NCI-H2227 treated with DMSO at 0.1 percent for 48 hours (cell line): ENCODE results near the gene PAX6.
"Not testable (repeated sequence)": the region's sequence is repeated elsewhere in the genome, so short reads cannot be mapped to it uniquely, and the experiment has no call there.

Experiments
- DNase-seq: peaks from one replicate; lab custom pipeline; 2025; lab: John Stamatoyannopoulos, UW

Gene PAX6

DNA sequence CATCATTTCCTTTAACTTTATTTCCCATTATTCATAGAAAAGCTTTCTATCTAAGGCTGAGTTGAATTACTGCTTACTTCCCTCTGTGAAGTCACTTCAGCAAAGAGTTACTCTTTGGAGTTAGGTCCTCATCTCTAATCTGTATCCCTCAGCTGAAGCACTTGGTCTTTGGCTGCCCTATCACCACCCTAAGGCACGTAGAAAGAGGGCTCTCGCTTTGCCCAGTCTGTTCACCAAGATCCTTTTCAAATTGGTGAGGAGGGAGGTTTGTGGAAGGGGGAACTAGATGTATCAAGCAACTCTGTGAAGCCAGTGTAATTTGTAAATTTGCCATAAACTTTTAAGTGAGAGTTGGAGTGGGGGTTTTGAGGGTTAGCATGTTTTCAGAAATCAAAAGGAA is 43.4 kb downstream of the PAX6 start:
- DNase-seq, result no peak

DNA sequence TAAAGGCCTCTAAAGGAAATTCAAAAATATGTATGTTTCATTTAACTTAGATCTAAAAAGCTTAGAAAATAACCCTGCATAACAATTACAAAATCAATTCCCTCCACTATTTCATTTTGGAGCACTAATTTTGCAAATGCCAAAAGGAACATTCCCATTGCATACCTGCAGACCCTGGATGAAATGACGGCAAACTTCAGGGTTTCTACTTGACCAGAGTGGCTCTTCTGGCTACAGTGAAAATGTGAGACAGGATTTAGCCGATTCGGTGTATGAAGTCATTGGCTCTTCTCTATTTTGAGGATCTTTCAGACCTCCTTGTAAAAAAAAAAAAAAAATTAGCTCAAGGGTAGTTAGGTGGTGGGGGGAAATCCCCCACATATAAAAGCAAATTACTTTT is 44.1 kb downstream of the PAX6 start:
- DNase-seq, result no peak

DNA sequence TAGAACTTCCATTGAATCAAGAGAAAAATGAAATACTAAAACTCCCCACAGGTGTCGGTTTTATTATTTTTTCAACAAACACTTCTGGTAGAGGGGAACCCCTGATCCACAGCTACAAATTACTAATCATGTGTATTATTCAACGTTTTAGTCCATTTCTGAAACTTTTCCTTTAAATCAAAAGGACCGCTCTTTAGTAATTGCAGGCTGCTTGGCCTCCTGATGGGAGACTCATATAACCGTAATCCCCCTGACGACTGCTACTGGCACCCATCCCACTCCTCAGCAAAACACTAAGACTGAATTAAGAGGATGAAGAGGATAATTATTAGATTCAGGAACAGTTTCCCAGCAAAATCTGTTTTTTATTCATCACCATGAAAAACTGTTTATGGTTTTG is 46.4 kb downstream of the PAX6 start:
- peak; percentile 91 for DNase-seq

DNA sequence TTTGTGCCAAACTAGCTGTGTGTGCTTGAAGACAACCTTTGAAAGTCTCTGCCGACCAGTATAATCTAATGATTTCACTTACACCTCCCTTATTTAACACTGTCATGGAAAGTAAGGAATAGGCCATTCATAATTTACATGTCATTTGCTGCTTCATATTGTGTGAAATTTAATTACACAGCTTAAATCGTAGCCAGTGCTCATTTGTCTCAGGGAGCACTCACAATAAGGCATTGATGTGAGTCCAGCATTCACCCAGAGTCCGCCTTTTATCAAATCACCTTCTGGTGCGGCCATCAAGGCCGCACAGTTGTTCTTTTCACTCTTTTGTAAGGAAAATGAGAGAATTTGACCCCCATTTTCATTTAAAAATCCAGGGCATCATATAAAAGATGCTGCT is 46.9 kb downstream of the PAX6 start:
- DNase-seq, result no peak

DNA sequence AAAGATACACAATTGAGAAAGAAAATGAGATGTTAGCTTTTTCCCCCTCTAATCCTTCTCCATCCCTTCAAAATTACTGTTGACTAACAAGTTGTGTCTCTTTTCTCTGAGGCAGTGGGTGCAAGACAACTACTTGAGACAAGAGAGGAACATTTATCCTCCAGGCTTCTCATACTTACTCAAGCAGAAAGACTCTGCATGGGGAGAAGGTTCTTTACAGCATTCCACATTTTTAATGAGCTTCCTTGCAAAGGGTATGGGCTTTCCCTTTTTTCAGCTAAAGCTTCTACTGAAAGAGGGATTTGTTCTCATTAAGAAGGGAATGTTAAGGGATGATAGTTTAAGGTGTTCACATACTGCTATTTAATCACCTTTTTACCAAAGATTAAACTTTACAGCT is 47.8 kb downstream of the PAX6 start:
- DNase-seq, result no peak

DNA sequence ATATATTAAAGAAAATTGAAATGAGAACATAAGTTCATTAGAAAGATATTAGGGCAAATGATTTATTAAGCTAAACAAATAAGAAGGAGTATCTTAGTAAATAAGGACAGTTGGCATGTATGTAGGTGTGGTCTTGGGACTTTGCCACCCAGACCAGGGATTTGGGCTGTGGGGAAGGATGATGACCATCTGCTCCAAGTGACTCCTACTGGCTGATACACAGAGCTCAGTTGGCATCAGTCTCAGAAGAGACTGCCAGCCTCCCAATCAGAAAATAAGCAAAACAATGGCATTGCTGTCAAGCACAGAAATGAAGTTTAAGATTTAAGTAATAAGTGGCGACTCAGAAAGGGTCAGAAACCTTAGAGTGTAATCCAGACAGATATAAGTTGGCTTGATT is 49.5 kb downstream of the PAX6 start:
- no peak for DNase-seq

DNA sequence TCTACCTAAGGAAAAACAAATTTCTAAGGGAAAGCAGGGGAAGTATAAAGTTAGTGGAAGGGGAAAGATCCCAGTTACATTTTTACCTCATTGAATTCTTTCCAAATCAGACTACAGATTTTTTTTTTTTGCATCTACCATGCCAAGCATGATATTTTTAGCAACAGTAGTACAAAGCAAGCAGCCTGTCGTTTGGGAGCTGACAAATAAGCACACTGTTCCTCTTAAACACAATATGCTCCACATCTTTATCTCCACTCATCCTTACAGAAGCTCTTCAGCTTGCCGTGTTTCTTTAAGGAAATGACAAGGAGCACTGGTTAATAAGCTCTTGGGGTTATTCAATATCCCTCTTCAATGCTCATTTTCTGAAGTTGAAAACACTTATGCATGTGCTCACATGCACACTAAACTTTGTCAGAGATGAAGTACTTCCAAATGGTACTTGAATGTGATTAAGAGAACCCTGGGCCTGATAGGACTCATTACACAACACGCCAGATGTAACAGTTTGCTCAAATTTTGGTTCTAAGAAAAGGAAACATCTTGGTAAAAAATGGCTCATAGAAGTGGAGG is 53.8 kb downstream of the PAX6 start:
- peak; percentile 64 for DNase-seq

DNA sequence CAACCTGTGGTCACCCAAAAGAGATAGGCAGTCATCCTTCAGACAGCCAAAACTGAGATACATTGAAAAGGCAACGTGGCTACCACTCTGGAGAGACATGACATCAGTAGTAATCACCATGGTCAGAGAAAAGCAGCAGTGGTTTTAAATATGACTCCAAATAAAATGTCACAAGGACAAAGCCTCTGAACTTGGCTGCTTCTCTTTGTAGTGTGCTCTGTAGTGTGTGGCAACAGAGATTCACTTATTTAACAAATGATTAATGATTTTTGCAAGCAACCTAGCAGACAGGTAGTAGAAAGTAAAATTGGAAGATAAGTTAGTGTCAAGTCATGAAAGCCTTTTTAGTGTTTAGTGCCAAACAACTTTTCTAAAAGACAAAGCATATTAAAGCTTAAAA is 63.5 kb downstream of the PAX6 start:
- DNase-seq, result no peak

DNA sequence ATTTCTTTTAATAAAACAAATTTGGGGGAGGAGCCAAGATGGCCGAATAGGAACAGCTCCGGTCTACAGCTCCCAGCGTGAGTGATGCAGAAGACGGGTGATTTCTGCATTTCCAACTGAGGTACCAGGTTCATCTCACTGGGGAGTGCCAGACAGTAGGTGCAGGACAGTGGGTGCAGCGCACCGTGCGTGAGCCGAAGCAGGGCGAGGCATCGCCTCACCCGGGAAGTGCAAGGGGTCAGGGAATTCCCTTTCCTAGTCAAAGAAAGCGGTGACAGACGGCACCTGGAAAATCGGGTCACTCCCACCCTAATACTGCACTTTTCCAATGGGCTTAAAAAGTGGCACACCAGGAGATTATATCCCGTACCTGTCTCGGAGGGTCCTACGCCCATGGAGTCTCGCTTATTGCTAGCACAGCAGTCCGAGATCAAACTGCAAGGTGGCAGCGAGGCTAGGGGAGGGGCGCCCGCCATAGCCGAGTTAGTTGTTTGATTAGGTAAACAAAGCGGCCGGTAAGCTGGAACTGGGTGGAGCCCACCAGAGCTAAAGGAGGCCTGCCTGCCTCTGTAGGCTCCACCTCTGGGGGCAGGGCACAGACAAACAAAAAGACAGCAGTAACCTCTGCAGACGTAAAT is 70.3 kb downstream of the PAX6 start:
- not testable (repeated sequence) for DNase-seq

DNA sequence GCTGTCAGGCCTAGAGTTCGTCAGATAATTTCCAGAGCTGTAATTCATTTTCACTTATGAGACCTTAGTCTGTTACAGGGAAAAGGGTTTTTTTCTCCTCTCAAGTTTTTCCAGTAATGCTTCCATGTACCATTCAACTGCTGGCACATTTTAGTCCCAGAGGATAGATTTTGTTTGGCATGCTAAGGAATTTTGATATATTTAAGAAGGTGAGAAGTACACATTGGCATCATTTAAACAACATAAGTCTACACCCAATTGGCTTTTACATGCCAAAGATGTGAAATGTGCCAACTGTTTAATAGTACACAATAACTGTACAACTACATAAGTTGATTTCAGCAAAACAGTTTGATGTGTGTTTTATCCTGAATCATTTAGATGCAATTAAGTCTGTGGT is 71.0 kb downstream of the PAX6 start:
- no peak for DNase-seq
